Gastroesophageal sphincter (tissue), 4 donors: ENCODE measurements around the gene PCAT7. TPM values are rescaled to one million over a fixed set of nuclear protein-coding genes. Genes with fewer than 3 reads are reported as not detected.
"Not testable (repeated sequence)": the region's sequence is repeated elsewhere in the genome, so short reads cannot be mapped to it uniquely, and the experiment has no call there.

Experiments
- ATAC-seq: fragments of 150-250 bp; one replicate; pipeline ENCODE4 v1.9.1; 2016; ENCODE audit warnings: mild to moderate bottlenecking, moderate library complexity
- H3K27ac ChIP-seq, 4 donors: fragments of 200-600 bp; sonication (generic) in 3 of 4; 1 replicate in 3 of 4; 2 replicates in 1 of 4; pipeline ENCODE4 v1.5.1; 2016 to 2019
- H3K27me3 ChIP-seq: fragments of 200-600 bp; sonication (generic); one replicate; pipeline ENCODE4 v1.5.1; 2019
- H3K36me3 ChIP-seq, 2 donors: fragments of 200-600 bp; sonication (generic); one replicate each; pipeline ENCODE4 v1.5.1; 2019; ENCODE audit warnings: control low read depth in 1 of 2
- H3K4me1 ChIP-seq, 3 donors: fragments of 200-600 bp; sonication (generic); 1 replicate in 2 of 3; 2 replicates in 1 of 3; pipeline ENCODE4 v1.5.1; 2016 to 2019; ENCODE audit warnings: control low read depth in 2 of 3
- H3K4me3 ChIP-seq, 2 donors: fragments of 200-600 bp; sonication (generic); one replicate each; pipeline ENCODE4 v1.5.1; 2019; ENCODE audit warnings: mild to moderate bottlenecking in 1 of 2, moderate library complexity in 1 of 2
- H3K9me3 ChIP-seq, 3 donors: fragments of 200-600 bp; sonication (generic); one replicate each; pipeline ENCODE4 v1.5.1; 2017 to 2019; ENCODE audit warnings: control low read depth in 2 of 3
- CTCF ChIP-seq, 4 experiments: fragments of 200-600 bp in 2 of 4; fragments of 450-650 bp in 2 of 4; sonication (generic) in 1 of 4; IDR thresholded peaks; one replicate each; pipeline ENCODE4 v1.5.1; 2017 to 2019; ENCODE audit warnings: antibody characterized with exemption in 4 of 4, mild to moderate bottlenecking in 2 of 4, moderate library complexity in 2 of 4
- EP300 ChIP-seq: sonication (generic); formaldehyde crosslinking; IDR thresholded peaks from one replicate; pipeline ENCODE4 v1.6.1; 2017; ENCODE audit warnings: antibody characterized with exemption, mild to moderate bottlenecking
- POLR2A ChIP-seq, 2 donors: fragments of 450-650 bp; IDR thresholded peaks; one replicate each; pipeline ENCODE4 v1.6.1; 2017; ENCODE audit warnings: antibody characterized with exemption in 2 of 2, mild to moderate bottlenecking in 2 of 2, moderate library complexity in 1 of 2
- POLR2AphosphoS5 ChIP-seq: sonication (generic); formaldehyde crosslinking; IDR thresholded peaks from one replicate; pipeline ENCODE4 v1.6.1; 2017; ENCODE audit warnings: antibody characterized with exemption
- WGBS, 2 donors: methylation state at CpG; one replicate each; pipeline ENCODE4 v1.1.5; 2018; ENCODE audit warnings: low coverage in 1 of 2; 5-methylcytosine and 5-hydroxymethylcytosine counted together
- total RNA-seq, 4 donors: library from RNA; depleted of rRNA; stranded (reverse); fragments of >200 nt; gene quantifications; one replicate each; pipeline ENCODE4 v1.1.0, GENCODE V29; 2016

The PCAT7 gene
- total RNA-seq, 4 donors from 2014 or later, result not detected

- H3K36me3 ChIP-seq, result no peaks in the 10 kb centered on the region
- no peaks in the 10 kb centered on the region for H3K9me3 ChIP-seq
- no peak for ATAC-seq
- H3K27ac ChIP-seq, result no peak overlapping the region
- H3K27me3 ChIP-seq, result peaks cover 3% of the 10 kb centered on the region
- TF ChIP-seq POLR2AphosphoS5 (no peak), CTCF (IDR thresholded peaks at IDR 0.05) (no peak), EP300 (no peak), POLR2A (IDR thresholded peaks at IDR 0.05) (no peak)
- WGBS, 2 donors, result 69 to 80% methylated on average over 2 to 4 of the region's 4 CpGs
- no peaks in the 10 kb centered on the region for H3K4me1 ChIP-seq
- H3K4me3 ChIP-seq, result no peak overlapping the region
Observed at GRCh38 chr9:94528886-94529285, 26.0 kb upstream of the PCAT7 start.

- H3K4me3 ChIP-seq, result no peak overlapping the region
- no peak for TF ChIP-seq EP300
- TF ChIP-seq POLR2A (IDR thresholded peaks at IDR 0.05), result no peak
- no peak for TF ChIP-seq CTCF (IDR thresholded peaks at IDR 0.05)
- no peak for TF ChIP-seq POLR2AphosphoS5
- no peaks in the 10 kb centered on the region for H3K9me3 ChIP-seq
- H3K27me3 ChIP-seq, result peaks cover 3% of the 10 kb centered on the region
- no peaks in the 10 kb centered on the region for H3K4me1 ChIP-seq
- WGBS, 2 donors, result 91 to 100% methylated on average over 1 of the region's 1 CpG
- no peaks in the 10 kb centered on the region for H3K36me3 ChIP-seq
- no peak for ATAC-seq
- H3K27ac ChIP-seq, result no peak overlapping the region
Observed at GRCh38 chr9:94533155-94533554, 21.7 kb upstream of the PCAT7 start.

GRCh38 chr9:94533601-94534000 is 21.3 kb upstream of the PCAT7 start:
- no peak overlapping the region for H3K4me3 ChIP-seq
- no peaks in the 10 kb centered on the region for H3K4me1 ChIP-seq
- no peak overlapping the region for H3K27ac ChIP-seq
- H3K36me3 ChIP-seq, result no peaks in the 10 kb centered on the region
- 78 to 86% methylated on average over 6 to 7 of the region's 10 CpGs for WGBS, 2 donors
- no peak for ATAC-seq
- TF ChIP-seq POLR2AphosphoS5, result no peak
- TF ChIP-seq EP300, result no peak
- no peak for TF ChIP-seq CTCF (IDR thresholded peaks at IDR 0.05)
- no peak for TF ChIP-seq POLR2A (IDR thresholded peaks at IDR 0.05)
- no peaks in the 10 kb centered on the region for H3K9me3 ChIP-seq
- H3K27me3 ChIP-seq, result peaks cover 3% of the 10 kb centered on the region

DNA sequence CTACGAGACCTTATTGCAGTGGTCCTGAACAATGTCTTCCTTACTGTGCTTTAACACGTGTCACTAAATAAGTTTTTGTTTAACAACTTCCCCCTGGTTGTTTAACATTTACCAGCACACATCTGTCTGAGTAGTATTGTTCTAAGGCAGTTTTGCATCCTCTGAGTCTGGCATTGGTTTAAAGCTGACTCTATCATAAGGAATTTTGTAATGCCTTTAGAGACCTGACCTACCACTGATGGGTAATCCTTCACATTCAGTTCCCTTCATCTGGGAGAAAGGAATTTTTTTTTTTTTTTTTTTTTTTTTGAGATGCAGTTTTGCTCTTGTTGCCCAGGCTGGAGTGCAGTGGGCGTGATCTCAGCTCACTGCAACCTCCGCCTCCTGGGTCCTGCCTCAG is 20.0 kb upstream of the PCAT7 start:
- no peak overlapping the region for H3K4me3 ChIP-seq
- TF ChIP-seq POLR2A (IDR thresholded peaks at IDR 0.05) (no peak), CTCF (IDR thresholded peaks at IDR 0.05) (no peak), EP300 (no peak), POLR2AphosphoS5 (no peak)
- 62 to 80% methylated on average over 2 to 3 of the region's 4 CpGs for WGBS, 2 donors
- no peak overlapping the region for H3K27ac ChIP-seq
- ATAC-seq, result no peak
- H3K4me1 ChIP-seq, result no peaks in the 10 kb centered on the region
- no peaks in the 10 kb centered on the region for H3K9me3 ChIP-seq
- peaks cover 3% of the 10 kb centered on the region for H3K27me3 ChIP-seq
- H3K36me3 ChIP-seq, result no peaks in the 10 kb centered on the region

DNA sequence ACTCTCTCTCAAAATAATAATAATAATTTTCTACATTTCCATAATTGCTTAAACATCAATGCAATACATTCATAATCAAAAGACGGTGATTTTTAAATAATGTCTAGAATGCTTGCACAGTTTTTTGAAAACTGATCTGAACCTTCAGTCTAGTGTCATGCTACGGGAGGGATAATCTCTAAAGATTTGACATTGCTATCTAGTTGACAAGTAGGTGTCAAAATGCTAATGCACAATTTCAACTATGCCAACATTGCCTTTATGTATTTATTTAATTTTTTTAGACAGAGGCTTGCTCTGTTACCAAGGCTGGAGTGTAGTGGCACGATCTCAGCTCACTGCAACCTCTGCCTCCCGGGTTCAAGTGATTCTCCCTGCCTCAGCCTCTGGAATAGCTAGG is 16.0 kb upstream of the PCAT7 start:
- no peaks in the 10 kb centered on the region for H3K36me3 ChIP-seq
- no peaks in the 10 kb centered on the region for H3K27me3 ChIP-seq
- no peak for ATAC-seq
- no peaks in the 10 kb centered on the region for H3K9me3 ChIP-seq
- TF ChIP-seq POLR2A (IDR thresholded peaks at IDR 0.05) (no peak), CTCF (IDR thresholded peaks at IDR 0.05) (no peak), EP300 (no peak), POLR2AphosphoS5 (no peak)
- H3K27ac ChIP-seq, result no peak overlapping the region
- WGBS, 2 donors, result 84 to 95% methylated on average over 2 to 4 of the region's 4 CpGs
- H3K4me3 ChIP-seq, result no peak overlapping the region
- no peaks in the 10 kb centered on the region for H3K4me1 ChIP-seq

GRCh38 chr9:94544335-94544734 is 10.5 kb upstream of the PCAT7 start:
- WGBS, 2 donors, result 86 to 100% methylated on average over 2 to 3 of the region's 5 CpGs

More at GRCh38 chr9:94544335-94544734, 10.5 kb upstream of the PCAT7 start:
- not testable (repeated sequence) for H3K4me3 ChIP-seq, H3K27ac ChIP-seq, H3K9me3 ChIP-seq, H3K27me3 ChIP-seq, H3K4me1 ChIP-seq, ATAC-seq, H3K36me3 ChIP-seq
